Brain microvascular endothelial cell (primary cell): Measurements from ENCODE around the gene OR52N1.

Source experiments
- DNase-seq: peaks from one replicate; pipeline ENCODE4 v3.0.0-alpha.2; 2020
- H3K27ac ChIP-seq: fragments of 250-450 bp; sonication (Bioruptor Pico); 2 replicates; pipeline ENCODE4 v1.5.1; 2020; ENCODE audit warnings: mild to moderate bottlenecking, moderate library complexity
- H3K27me3 ChIP-seq: fragments of 250-450 bp; sonication (Bioruptor Pico); replicated peaks from 2 replicates; pipeline ENCODE4 v1.5.1; 2020; ENCODE audit warnings: mild to moderate bottlenecking
- H3K36me3 ChIP-seq: fragments of 250-450 bp; sonication (Bioruptor Pico); replicated peaks from 2 replicates; pipeline ENCODE4 v1.5.1; 2020; ENCODE audit warnings: mild to moderate bottlenecking
- H3K4me3 ChIP-seq: 2 replicates; pipeline ENCODE4 v1.5.1; 2011; ENCODE audit warnings: low read depth, mild to moderate bottlenecking, control low read depth, low read length, moderate library complexity
- CTCF ChIP-seq: IDR thresholded peaks from 2 replicates; pipeline ENCODE4 v1.5.1; 2011; ENCODE audit warnings: low read depth, mild to moderate bottlenecking, moderate library complexity, low read length, control low read depth, inconsistent platforms; ENCODE audit errors: missing control alignments
- in situ Hi-C: cut with HindIII; loops from 2 replicates; pipeline ENCODE4 v1.10.0; 2017; ENCODE audit warnings: low sequenced_read_pairs, low pct_ligation_motif_present

The OR52N1 gene

GRCh38 chr11:5746614-5747013, 44.5 kb downstream of the OR52N1 start:
- in situ Hi-C loops = no loop called here
- no peak overlapping the region for H3K4me3 ChIP-seq
- H3K27ac ChIP-seq = no peak overlapping the region
- no peak for DNase-seq
- no peak for TF ChIP-seq CTCF
- H3K36me3 ChIP-seq = no peaks in the 10 kb centered on the region
- H3K27me3 ChIP-seq = no peaks in the 10 kb centered on the region

GRCh38 chr11:5738431-5738830, 52.6 kb downstream of the OR52N1 start:
- no peak for TF ChIP-seq CTCF
- H3K27me3 ChIP-seq = no peaks in the 10 kb centered on the region
- H3K4me3 ChIP-seq = no peak overlapping the region
- DNase-seq = no peak
- H3K27ac ChIP-seq = peak overlapping the region; percentile 69
- in situ Hi-C loops = no loop called here
- no peaks in the 10 kb centered on the region for H3K36me3 ChIP-seq

GRCh38 chr11:5737670-5738392, 53.2 kb downstream of the OR52N1 start:
- no peaks in the 10 kb centered on the region for H3K36me3 ChIP-seq
- H3K4me3 ChIP-seq = no peak overlapping the region
- no peak for TF ChIP-seq CTCF
- in situ Hi-C loops = no loop called here
- DNase-seq = peak; percentile 64
- H3K27ac ChIP-seq = peak overlapping the region; percentile 69
- no peaks in the 10 kb centered on the region for H3K27me3 ChIP-seq

- TF ChIP-seq CTCF = no peak
- peak overlapping the region; percentile 69 for H3K27ac ChIP-seq
- H3K27me3 ChIP-seq = no peaks in the 10 kb centered on the region
- H3K36me3 ChIP-seq = no peaks in the 10 kb centered on the region
- H3K4me3 ChIP-seq = no peak overlapping the region
- in situ Hi-C loops = no loop called here
- peak; percentile 69 for DNase-seq
Measured at GRCh38 chr11:5737091-5737490, 54.0 kb downstream of the OR52N1 start.
